H1 (cell line): Measurements from ENCODE around the gene KAZALD1. TPM values are rescaled to one million over a fixed set of nuclear protein-coding genes. Genes with fewer than 3 reads are reported as not detected.

ENCODE experiments used
- BACH1 ChIP-seq: IDR thresholded peaks from 2 replicates; pipeline ENCODE4 v1.6.1; 2012; ENCODE audit warnings: low read length, improper control_type of control experiment
- CBX8 ChIP-seq: fragments of 300-800, 300-1000 bp; sonication (generic); IDR thresholded peaks from 2 replicates; pipeline ENCODE4 v1.7.1; 2016; ENCODE audit warnings: low read depth, low read length, borderline replicate concordance
- MAFK ChIP-seq: IDR thresholded peaks from 2 replicates; pipeline ENCODE4 v1.6.1; 2012; ENCODE audit warnings: low read depth, mild to moderate bottlenecking, improper control_type of control experiment, low read length
- PHF8 ChIP-seq: fragments of 200-600 bp; sonication (generic); conservative IDR thresholded peaks from 2 replicates; pipeline ENCODE4 v1.7.1; 2012; ENCODE audit warnings: low read depth, mild to moderate bottlenecking, inconsistent platforms, low read length, moderate library complexity
- SP2 ChIP-seq: IDR thresholded peaks from 2 replicates; pipeline ENCODE4 v1.6.1; 2012; ENCODE audit warnings: mild to moderate bottlenecking, low read length, inconsistent platforms
- polyA plus RNA-seq, 7 experiments: library from polyadenylated mRNA; depleted of rRNA in 3 of 7; stranded (reverse) in 5 of 7; unstranded in 2 of 7; fragments of >200 nt in 5 of 7; fragments of 200-250 nt in 2 of 7; gene quantifications; 1 replicate in 5 of 7; 2 replicates in 1 of 7; 4 replicates in 1 of 7; pipeline versions ENCODE4 v1.2.1 to v1.2.3, GENCODE V29; 2011 to 2013; ENCODE audit warnings: missing spikeins in 2 of 7, mixed read lengths in 2 of 7
- total RNA-seq: library from RNA; stranded (reverse); fragmentation: NEBNext Ultra II Directional; extraction: Animal tissue kit (Norgen Biotek cat#: 25700); gene quantifications from 2 replicates; pipeline ENCODE4 v1.2.1, GENCODE V29; 2021

KAZALD1 gene
- total and polyA plus RNA-seq, 2 of the 8 experiments (the other 6 are each of a cell fraction or from before 2014, with no cell fraction given): 0.65 to 1.9 TPM

DNA sequence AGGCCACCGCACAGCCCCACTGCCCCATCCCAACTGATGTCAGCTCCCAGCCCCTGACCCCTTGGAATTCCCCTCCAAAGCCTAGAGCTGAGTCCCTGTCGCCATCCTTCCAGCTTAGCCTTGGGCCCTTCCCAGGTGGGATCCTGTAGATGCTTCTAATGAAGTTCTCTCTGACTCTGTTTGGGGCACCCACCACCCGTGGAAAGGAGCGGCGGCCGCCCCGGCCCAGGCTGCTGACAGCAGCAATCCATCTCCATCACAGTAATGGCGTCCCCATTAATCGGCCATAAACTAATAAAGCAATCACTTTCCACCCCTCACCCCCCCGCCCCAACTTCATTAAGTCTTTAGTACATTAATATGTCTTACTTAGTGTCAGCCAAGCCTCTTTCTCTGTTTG lies 25.6 kb downstream of the KAZALD1 start (continued):
- TF ChIP-seq MAFK (no peak), PHF8 (no peak), SP2 (no peak), BACH1 (no peak), CBX8 (no peak)
- TF ChIP-seq, all 59 proteins: peak for 0
